A549 (cell line): ENCODE measurements around the gene EPC2. TPM values are rescaled to one million over a fixed set of nuclear protein-coding genes. Genes with fewer than 3 reads are reported as not detected.

ENCODE experiments used
- ATAC-seq, 2 experiments: fragments of 200-7000 bp in 1 of 2; fragments of >200 bp in 1 of 2; cut with Nextera tagmentation in 1 of 2; cut with Tn5 transposase in 1 of 2; 3 replicates each; pipeline versions ENCODE4 v1.8.0 to v1.9.1; 2018 to 2020; ENCODE audit warnings: mild to moderate bottlenecking in 1 of 2, moderate library complexity in 1 of 2
- CTCF ChIA-PET: fragments of 300-600 bp; sonication (Branson Sonifier 250); formaldehyde crosslinking; extraction: SDS; loops from one replicate; lab custom pipeline; 2021; ENCODE audit warnings: antibody characterized with exemption, inconsistent platforms; lab: Yijun Ruan, JAX
- POLR2A ChIA-PET: fragments of 350-600 bp; formaldehyde crosslinking; extraction: SDS; loops from one replicate; lab custom pipeline; 2021; ENCODE audit warnings: antibody characterized with exemption, inconsistent platforms; lab: Yijun Ruan, JAX
- DNase-seq, 2 experiments: peaks; one replicate each; pipeline versions ENCODE4 v3.0.0 to v3.0.0-alpha.2; 2011 to 2016; ENCODE audit warnings: low read depth in 1 of 2, low spot score in 1 of 2
- FAIRE-seq: peaks from 2 replicates; lab custom pipeline; 2011; peaks lifted over from hg19 to GRCh38; lab: Jason Lieb, UNC
- H3K27ac ChIP-seq, 2 experiments: fragments of >200 bp; sonication (Bioruptor Twin); formaldehyde crosslinking; 3 replicates each; pipeline ENCODE4 v1.5.1; 2016 to 2017
- H3K4me1 ChIP-seq: fragments of >200 bp; sonication (Bioruptor Twin); formaldehyde crosslinking; 3 replicates; pipeline ENCODE4 v1.6.1; 2016
- H3K4me2 ChIP-seq: fragments of >200 bp; sonication (Bioruptor Twin); formaldehyde crosslinking; 3 replicates; pipeline ENCODE4 v1.6.1; 2016
- H3K4me3 ChIP-seq: fragments of >200 bp; sonication (Bioruptor Twin); formaldehyde crosslinking; 3 replicates; pipeline ENCODE4 v1.5.1; 2016
- H3K9me3 ChIP-seq: fragments of >200 bp; sonication (Bioruptor Twin); formaldehyde crosslinking; 3 replicates; pipeline ENCODE4 v1.6.1; 2016
- BHLHE40 ChIP-seq: IDR thresholded peaks from 2 replicates; pipeline ENCODE4 v1.6.1; 2012; ENCODE audit warnings: low read depth, low read length, inconsistent platforms
- CBX8 ChIP-seq: fragments of 200-600 bp; sonication (generic); IDR thresholded peaks from 2 replicates; pipeline ENCODE4 v1.6.1; 2016
- CEBPB ChIP-seq, 2 experiments: fragments of >200 bp in 1 of 2; sonication (Bioruptor Twin) in 1 of 2; formaldehyde crosslinking in 1 of 2; IDR thresholded peaks; 2 replicates each; pipeline ENCODE4 v1.6.1; 2012 to 2016
- CHD2 ChIP-seq: fragments of 150-350 bp; IDR thresholded peaks from 2 replicates; pipeline ENCODE4 v1.6.1; 2014; ENCODE audit warnings: low read length; ENCODE audit not compliant: partially characterized antibody
- EHMT2 ChIP-seq: fragments of 200-600 bp; sonication (generic); IDR thresholded peaks from 2 replicates; pipeline ENCODE4 v1.6.1; 2016; ENCODE audit warnings: antibody characterized with exemption, low read depth, mild to moderate bottlenecking, moderate library complexity
- FOSB ChIP-seq: fragments of 250-450 bp; sonication (Bioruptor Pico); IDR thresholded peaks from 2 replicates; pipeline ENCODE4 v1.5.0; 2020; ENCODE audit warnings: mild to moderate bottlenecking, moderate library complexity
- FOSL2 ChIP-seq, 2 experiments: fragments of 450-650 bp in 1 of 2; fragments of >200 bp in 1 of 2; sonication (Bioruptor Twin) in 1 of 2; formaldehyde crosslinking; IDR thresholded peaks; 2 replicates each; pipeline versions ENCODE4 v1.5.0 to v1.6.1; 2016 to 2020; ENCODE audit warnings: mild to moderate bottlenecking in 1 of 2, moderate library complexity in 1 of 2
- FOXS1 ChIP-seq: fragments of 250-450 bp; sonication (Bioruptor Pico); IDR thresholded peaks from 2 replicates; pipeline ENCODE4 v1.5.0; 2020; ENCODE audit warnings: mild to moderate bottlenecking, moderate library complexity
- HOXB13 ChIP-seq: fragments of 250-450 bp; sonication (Bioruptor Pico); IDR thresholded peaks from 2 replicates; pipeline ENCODE4 v1.5.0; 2020; ENCODE audit warnings: low read depth, mild to moderate bottlenecking, moderate library complexity
- JUNB ChIP-seq: fragments of >200 bp; sonication (Bioruptor Twin); formaldehyde crosslinking; IDR thresholded peaks from 2 replicates; pipeline ENCODE4 v1.6.1; 2016
- MYC ChIP-seq: IDR thresholded peaks from 2 replicates; pipeline ENCODE4 v1.6.1; 2012; ENCODE audit warnings: mild to moderate bottlenecking, inconsistent platforms, low read length, improper control_type of control experiment, borderline replicate concordance
- NPAS2 ChIP-seq: fragments of 250-450 bp; sonication (Bioruptor Pico); IDR thresholded peaks from 2 replicates; pipeline ENCODE4 v1.8.0; 2022; ENCODE audit warnings: mild to moderate bottlenecking, moderate library complexity, borderline replicate concordance
- PHF8 ChIP-seq: fragments of 200-600 bp; sonication (generic); IDR thresholded peaks from 2 replicates; pipeline ENCODE4 v1.6.1; 2016; ENCODE audit warnings: low read depth, mild to moderate bottlenecking, antibody characterized with exemption, moderate library complexity, borderline replicate concordance
- RAD21 ChIP-seq, 2 experiments: fragments of >200 bp in 1 of 2; sonication (Bioruptor Twin) in 1 of 2; formaldehyde crosslinking in 1 of 2; IDR thresholded peaks in 1 of 2; conservative IDR thresholded peaks in 1 of 2; 2 replicates in 1 of 2; 3 replicates in 1 of 2; pipeline ENCODE4 v1.6.1; 2012 to 2018; ENCODE audit warnings: inconsistent platforms in 1 of 2
- RFX5 ChIP-seq: fragments of 450-650 bp; IDR thresholded peaks from 2 replicates; pipeline ENCODE4 v1.7.1; 2014; ENCODE audit warnings: antibody characterized with exemption, mild to moderate bottlenecking, moderate library complexity
- RNF2 ChIP-seq: fragments of 200-600 bp; sonication (generic); IDR thresholded peaks from 2 replicates; pipeline ENCODE4 v1.6.1; 2016; ENCODE audit warnings: low read depth, mild to moderate bottlenecking, antibody characterized with exemption, moderate library complexity, borderline replicate concordance
- SMC3 ChIP-seq: fragments of >200 bp; sonication (Bioruptor Twin); formaldehyde crosslinking; IDR thresholded peaks from 3 replicates; pipeline ENCODE4 v1.6.1; 2018; ENCODE audit warnings: inconsistent platforms
- WGBS: methylation state at CpG from one replicate; pipeline ENCODE4 v1.1.6; 2017; ENCODE audit errors: missing lambda C conversion rate; 5-methylcytosine and 5-hydroxymethylcytosine counted together
- polyA plus RNA-seq, 4 experiments: library from polyadenylated mRNA; depleted of rRNA in 3 of 4; stranded (reverse); fragments of >200 nt; fragmentation: RNase III in 1 of 4; extraction: RNeasy Plus Mini Kit Qiagen cat#74134 plus additional on column Dnase treatment in 1 of 4; gene quantifications; 2 replicates in 3 of 4; 3 replicates in 1 of 4; pipeline ENCODE4 v1.2.3, GENCODE V29; 2011 to 2017
- TF ChIP-seq, protein P1 (sequence below): fragments of >200 bp; sonication (Bioruptor Twin); formaldehyde crosslinking; IDR thresholded peaks from 3 replicates; pipeline ENCODE4 v1.6.1; 2016
- TF ChIP-seq, protein P2 (sequence below): fragments of 450-650 bp; IDR thresholded peaks from 2 replicates; pipeline ENCODE4 v1.6.1; 2014; ENCODE audit warnings: antibody characterized with exemption
- TF ChIP-seq, protein P3 (sequence below): IDR thresholded peaks from 2 replicates; pipeline ENCODE4 v1.6.1; 2012
- TF ChIP-seq, protein P4 (sequence below): fragments of 150-350 bp; IDR thresholded peaks from 2 replicates; pipeline ENCODE4 v1.6.1; 2014; ENCODE audit warnings: low read depth, mild to moderate bottlenecking, low read length

Gene EPC2
- polyA plus RNA-seq, 2 of the 4 experiments (the other 2 are of a cell fraction): 8.8 to 23.0 TPM

DNA sequence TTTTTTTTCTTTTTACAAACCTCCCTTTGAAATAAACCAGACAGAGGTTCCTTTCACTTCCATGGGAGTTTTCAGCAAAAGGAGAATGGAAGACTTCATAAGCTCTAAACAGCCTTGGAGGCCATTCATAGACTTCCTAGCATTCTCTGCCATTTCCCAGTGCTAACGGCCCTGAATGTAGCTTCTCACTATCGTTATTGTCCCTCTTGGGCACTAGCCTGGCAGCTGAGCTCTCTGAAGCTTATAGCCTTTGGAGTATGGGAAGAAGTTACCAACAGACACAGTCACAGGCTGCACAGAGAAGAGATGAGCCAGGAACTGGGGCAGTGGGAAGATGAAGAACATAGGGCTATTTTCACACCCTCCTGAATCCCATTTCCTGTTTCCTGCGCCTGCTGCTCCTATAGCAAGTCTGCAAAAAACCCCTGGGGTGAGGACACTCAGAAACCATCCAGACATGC is 29.1 kb upstream of the EPC2 start (continued):
- TF ChIP-seq, protein P1, sequence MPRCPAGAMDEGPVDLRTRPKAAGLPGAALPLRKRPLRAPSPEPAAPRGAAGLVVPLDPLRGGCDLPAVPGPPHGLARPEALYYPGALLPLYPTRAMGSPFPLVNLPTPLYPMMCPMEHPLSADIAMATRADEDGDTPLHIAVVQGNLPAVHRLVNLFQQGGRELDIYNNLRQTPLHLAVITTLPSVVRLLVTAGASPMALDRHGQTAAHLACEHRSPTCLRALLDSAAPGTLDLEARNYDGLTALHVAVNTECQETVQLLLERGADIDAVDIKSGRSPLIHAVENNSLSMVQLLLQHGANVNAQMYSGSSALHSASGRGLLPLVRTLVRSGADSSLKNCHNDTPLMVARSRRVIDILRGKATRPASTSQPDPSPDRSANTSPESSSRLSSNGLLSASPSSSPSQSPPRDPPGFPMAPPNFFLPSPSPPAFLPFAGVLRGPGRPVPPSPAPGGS: no peak
- TF ChIP-seq, protein P2, sequence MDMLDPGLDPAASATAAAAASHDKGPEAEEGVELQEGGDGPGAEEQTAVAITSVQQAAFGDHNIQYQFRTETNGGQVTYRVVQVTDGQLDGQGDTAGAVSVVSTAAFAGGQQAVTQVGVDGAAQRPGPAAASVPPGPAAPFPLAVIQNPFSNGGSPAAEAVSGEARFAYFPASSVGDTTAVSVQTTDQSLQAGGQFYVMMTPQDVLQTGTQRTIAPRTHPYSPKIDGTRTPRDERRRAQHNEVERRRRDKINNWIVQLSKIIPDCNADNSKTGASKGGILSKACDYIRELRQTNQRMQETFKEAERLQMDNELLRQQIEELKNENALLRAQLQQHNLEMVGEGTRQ: no peak
- TF ChIP-seq CEBPB (IDR thresholded peaks at IDR 0.05) (no peak), JUNB (no peak), RNF2 (no peak)

DNA sequence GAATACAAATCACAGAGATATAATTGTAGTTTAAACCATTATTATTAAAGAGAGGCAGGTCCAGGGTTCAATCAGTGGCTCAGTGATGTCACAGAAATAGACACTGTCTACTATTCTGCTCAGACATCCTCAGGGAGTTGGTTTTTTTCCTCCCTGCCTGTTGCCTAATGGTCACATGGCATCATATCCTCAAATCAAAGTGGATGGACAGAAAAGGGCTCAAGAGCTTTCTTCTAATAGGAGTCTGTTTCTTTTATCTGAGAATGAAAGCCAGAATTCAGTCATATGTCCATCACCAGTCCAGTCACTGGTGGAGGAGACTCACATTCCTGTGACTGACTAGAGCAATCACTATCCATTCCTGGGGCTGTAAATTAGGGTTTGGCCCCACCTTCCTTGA is 27.9 kb upstream of the EPC2 start:
- H3K27ac ChIP-seq: no peak overlapping the region
- no peak overlapping the region for H3K4me3 ChIP-seq
- DNase-seq: no peak
- peaks cover 13% of the 10 kb centered on the region for H3K4me1 ChIP-seq
- no peak overlapping the region for H3K4me2 ChIP-seq
- POLR2A ChIA-PET: no interaction called here
- ATAC-seq: no peak
- H3K9me3 ChIP-seq: no peaks in the 10 kb centered on the region
- TF ChIP-seq FOSB (CRISPR knock-in tag) (no peak), EHMT2 (no peak), CBX8 (no peak)
- TF ChIP-seq, all 56 proteins: peak for 0
- CTCF ChIA-PET: interaction anchor here (0.9 to 1.0 kb wide), 3 partner anchors 24 to 76 kb away, joined by 3 to 4 read pairs (median 4); no protein-coding TSS in a partner anchor
- no peak for FAIRE-seq

DNA sequence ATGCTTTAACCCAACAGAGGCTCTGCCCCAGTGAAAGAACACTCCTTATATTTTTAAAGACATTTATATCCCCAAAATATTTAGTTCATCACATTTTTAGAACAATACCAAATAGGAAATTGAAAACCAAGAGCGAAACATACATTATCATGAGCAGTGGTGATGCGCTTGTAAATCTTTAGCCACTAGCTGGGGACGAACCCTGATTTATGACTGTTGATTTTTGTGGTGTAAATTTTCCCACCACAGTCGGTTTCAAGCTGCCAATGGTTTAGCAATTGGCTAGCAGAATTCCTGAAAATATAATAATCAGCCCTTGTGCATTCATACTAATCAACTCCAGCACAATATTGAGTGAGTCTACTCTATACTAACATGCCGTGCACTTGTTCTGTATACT is 27.3 kb upstream of the EPC2 start:
- WGBS: 64% methylated on average over 5 of the region's 5 CpGs
- TF ChIP-seq, protein P3, sequence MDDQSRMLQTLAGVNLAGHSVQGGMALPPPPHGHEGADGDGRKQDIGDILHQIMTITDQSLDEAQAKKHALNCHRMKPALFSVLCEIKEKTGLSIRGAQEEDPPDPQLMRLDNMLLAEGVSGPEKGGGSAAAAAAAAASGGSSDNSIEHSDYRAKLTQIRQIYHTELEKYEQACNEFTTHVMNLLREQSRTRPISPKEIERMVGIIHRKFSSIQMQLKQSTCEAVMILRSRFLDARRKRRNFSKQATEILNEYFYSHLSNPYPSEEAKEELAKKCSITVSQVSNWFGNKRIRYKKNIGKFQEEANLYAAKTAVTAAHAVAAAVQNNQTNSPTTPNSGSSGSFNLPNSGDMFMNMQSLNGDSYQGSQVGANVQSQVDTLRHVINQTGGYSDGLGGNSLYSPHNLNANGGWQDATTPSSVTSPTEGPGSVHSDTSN: no peak
- TF ChIP-seq MYC (no peak), BHLHE40 (no peak), SMC3 (no peak), FOXS1 (CRISPR knock-in tag) (no peak), PHF8 (no peak), EHMT2 (no peak), HOXB13 (CRISPR knock-in tag) (no peak), CHD2 (no peak), FOSB (CRISPR knock-in tag) (no peak), JUNB (no peak), FOSL2 (IDR thresholded peaks at IDR 0.05) (no peak), FOSL2 (CRISPR knock-in tag; IDR thresholded peaks at IDR 0.05) (no peak), NPAS2 (no peak), RFX5 (no peak), RAD21 (conservative IDR thresholded peaks at IDR 0.05 in 1 of 2, IDR thresholded peaks at IDR 0.05 in 1 of 2) (no peak)
- TF ChIP-seq, protein P4, sequence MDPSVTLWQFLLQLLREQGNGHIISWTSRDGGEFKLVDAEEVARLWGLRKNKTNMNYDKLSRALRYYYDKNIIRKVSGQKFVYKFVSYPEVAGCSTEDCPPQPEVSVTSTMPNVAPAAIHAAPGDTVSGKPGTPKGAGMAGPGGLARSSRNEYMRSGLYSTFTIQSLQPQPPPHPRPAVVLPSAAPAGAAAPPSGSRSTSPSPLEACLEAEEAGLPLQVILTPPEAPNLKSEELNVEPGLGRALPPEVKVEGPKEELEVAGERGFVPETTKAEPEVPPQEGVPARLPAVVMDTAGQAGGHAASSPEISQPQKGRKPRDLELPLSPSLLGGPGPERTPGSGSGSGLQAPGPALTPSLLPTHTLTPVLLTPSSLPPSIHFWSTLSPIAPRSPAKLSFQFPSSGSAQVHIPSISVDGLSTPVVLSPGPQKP: no peak
- TF ChIP-seq, protein P1: no peak
- Histone ChIP-seq H3K4me2 (no peak overlapping the region), H3K4me1 (peaks cover 13% of the 10 kb centered on the region), H3K4me3 (no peak overlapping the region), H3K9me3 (no peaks in the 10 kb centered on the region), H3K27ac (no peak overlapping the region)
- POLR2A ChIA-PET: no interaction called here
- ATAC-seq: no peak
- FAIRE-seq: no peak
- CTCF ChIA-PET: no interaction called here
- no peak for DNase-seq
